ENCODE results near the gene GAL3ST3.
A peak's percentile ranks its signal among the peaks of the same experiment; 100 is the strongest.

GRCh38 chr11:66011239-66011784 lies 37.6 kb downstream of the GAL3ST3 start:
- TF ChIP-seq, protein P1, sequence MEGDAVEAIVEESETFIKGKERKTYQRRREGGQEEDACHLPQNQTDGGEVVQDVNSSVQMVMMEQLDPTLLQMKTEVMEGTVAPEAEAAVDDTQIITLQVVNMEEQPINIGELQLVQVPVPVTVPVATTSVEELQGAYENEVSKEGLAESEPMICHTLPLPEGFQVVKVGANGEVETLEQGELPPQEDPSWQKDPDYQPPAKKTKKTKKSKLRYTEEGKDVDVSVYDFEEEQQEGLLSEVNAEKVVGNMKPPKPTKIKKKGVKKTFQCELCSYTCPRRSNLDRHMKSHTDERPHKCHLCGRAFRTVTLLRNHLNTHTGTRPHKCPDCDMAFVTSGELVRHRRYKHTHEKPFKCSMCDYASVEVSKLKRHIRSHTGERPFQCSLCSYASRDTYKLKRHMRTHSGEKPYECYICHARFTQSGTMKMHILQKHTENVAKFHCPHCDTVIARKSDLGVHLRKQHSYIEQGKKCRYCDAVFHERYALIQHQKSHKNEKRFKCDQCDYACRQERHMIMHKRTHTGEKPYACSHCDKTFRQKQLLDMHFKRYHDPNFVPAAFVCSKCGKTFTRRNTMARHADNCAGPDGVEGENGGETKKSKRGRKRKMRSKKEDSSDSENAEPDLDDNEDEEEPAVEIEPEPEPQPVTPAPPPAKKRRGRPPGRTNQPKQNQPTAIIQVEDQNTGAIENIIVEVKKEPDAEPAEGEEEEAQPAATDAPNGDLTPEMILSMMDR (IDR thresholded peaks at IDR 0.05; ENCODE audit: insufficient read depth, low read depth, low read length) = no peak
- TF ChIP-seq EZH2 (IDR thresholded peaks at IDR 0.05; ENCODE audit: insufficient read depth, low read length) = peak; percentile 41
